ENCODE results near the gene PFN3.

PFN3 gene, protein sequence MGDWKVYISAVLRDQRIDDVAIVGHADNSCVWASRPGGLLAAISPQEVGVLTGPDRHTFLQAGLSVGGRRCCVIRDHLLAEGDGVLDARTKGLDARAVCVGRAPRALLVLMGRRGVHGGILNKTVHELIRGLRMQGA

DNA sequence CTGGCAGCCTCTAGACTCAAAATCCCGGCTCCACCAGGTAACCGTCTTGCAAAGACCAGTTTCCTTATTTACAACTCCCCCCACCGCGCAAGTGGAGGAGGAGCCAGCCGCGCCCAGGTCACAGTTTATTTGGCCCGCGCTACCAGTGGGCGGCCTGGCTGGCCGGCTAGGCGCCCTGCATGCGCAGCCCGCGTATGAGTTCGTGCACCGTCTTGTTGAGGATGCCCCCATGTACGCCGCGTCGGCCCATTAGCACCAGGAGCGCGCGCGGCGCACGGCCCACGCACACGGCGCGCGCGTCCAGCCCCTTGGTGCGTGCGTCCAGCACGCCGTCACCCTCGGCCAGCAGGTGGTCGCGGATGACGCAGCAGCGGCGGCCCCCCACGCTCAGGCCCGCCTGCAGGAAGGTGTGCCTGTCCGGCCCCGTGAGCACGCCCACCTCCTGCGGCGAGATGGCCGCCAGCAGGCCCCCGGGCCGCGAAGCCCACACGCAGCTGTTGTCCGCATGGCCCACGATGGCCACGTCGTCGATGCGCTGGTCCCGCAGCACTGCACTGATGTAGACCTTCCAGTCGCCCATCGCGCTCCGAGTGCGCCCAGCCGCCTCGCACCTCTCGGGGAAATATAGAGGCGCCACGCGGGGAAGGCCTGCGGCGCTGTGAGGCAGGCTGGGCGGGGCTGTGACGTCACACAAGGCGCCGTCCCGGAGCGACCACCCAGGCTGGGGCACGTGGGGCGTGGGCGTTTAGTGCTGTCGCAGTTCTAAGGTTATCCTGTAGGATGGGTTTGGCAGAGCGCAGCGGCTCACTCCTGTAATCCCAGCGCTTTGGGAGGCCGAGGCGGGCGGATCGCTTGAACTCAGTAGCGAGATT lies at the start of gene PFN3:
PFN3 (minus strand) TSS at position 665 of the 872 bp plus-strand sequence; CDS start at position 580, 85 bp downstream.
- DNase-seq = no peak

DNA sequence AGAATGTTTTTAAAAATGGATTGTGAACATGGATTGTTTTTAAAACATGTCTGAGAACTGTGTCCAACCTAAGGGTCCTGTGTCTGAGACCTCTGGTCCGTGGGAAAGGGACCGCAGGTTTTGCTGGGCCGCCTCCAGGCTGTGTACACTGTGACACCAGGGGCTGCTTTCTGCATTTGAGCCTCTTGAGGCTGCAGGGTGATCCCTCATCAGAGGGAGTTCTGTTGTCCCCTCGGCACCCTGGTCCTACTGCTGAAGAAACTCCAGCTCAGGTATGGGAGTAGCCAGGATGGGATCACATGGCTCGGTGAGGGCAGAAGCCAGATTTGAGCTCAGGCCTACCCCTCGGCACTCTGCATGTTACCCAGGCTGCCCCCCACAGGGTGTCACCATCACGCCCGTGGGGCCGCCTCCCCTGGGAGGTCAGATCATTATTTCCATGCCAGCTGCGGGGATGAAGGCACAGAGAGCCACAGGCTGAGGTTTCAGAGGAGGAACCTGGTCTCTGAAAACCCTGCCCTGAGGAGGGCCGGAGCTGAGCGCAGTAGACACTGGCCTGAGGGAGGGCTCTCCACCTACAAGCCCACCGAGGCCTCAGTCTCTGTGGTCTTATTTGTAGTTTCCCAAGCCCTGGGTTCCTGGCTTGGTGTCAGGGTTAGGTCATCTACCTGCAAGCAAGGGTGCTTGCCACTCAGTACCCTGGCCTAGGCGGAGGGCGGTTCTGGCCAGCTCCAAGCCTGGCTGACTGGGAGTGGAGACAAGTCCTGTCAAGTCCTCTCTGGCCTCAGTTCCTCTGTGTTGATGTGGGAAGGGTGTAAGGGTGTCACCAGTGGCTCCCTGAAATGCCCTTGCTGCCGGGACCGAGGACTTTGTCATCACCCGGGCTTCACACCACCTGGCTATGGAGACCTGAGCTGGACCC lies 48.9 kb upstream of the PFN3 start:
- no peak for DNase-seq

GRCh38 chr5:177448244-177448950 lies 47.9 kb upstream of the PFN3 start:
- DNase-seq = no peak

DNA sequence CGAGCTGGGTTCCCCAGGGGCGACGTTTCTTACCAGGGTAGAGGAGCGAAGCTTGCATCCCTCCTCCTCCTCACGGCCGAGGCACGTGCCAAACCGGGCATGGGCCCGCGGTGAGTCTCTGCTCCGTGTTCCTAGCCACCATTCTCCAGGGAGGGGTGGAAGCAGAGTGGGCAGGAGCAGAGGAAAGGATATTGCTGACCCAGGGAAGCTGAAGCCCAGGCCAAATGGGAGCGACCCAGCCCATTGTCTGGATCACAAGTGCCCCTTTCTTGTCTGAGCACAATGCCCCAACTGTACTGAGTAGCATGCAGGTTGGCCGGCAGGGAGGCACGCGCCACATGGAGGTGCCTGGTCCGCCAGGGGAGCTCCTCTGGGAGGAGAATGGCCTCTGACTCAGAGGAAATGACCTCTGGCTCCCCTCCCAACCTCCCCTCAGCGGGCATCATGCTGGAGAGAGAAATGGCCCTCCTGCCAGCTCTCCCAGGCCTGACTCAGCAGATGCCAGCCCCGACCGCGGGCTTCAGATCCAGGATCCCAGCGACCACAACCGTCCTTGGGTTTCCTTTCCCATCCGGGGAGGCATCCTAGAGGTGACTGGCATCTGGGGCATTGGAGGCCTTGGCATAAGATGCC lies 47.3 kb upstream of the PFN3 start:
- DNase-seq = no peak

GRCh38 chr5:177447066-177447610 lies 46.7 kb upstream of the PFN3 start:
- DNase-seq = peak; percentile 56

DNA sequence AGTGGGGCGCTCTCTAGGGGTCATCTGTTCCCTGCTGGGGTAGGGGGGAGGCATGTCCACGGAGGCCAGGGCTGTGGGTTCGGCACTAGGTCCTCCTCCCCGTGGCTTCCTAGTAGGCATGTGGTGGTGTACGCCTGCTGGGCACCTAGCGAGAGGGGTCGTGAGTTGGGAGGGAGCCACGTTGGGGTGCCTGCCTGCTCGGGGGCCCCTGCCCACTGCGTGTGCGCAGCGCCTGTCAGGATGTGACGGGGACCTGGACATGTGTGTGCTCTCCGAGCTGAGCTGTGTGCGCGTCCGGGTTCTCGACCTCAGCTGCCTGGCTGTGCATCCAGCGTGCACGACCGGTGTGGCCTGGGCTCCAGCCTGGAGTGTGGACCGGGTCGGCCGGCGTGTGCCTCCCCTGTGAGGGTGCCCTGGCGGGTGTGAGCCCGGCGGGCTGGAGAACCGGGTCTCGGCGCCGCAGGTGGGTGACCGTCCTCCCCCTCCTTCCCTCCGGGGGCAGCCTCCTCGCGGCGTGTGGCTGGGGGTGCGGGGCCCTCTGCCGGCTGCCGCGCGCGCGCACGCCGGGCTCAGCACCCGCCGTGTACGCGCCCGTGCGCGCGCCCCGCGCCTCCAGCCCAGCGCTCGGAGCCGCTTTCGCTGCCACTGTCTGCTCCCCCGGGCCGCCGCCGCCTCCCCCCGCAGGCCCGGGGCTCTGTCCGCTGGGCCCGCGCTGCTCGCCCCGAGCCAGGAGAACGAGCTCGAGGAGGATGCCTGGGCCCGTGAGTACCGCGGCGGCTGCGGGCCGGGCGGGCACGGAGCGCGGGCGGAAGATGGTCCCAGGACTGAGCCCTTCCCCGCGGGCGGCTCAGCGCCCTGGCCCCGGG lies 46.0 kb upstream of the PFN3 start, which contains the start of gene PRR7:
PRR7 (plus strand) TSS at position 615 of the 866 bp plus-strand sequence. CDS start 8,254 bp downstream, outside the sequence.
- peak; percentile 67 for DNase-seq

GRCh38 chr5:177445917-177446199 lies 45.4 kb upstream of the PFN3 start:
- DNase-seq = no peak

- DNase-seq = no peak
Observed at GRCh38 chr5:177445052-177445916, 44.8 kb upstream of the PFN3 start.

DNA sequence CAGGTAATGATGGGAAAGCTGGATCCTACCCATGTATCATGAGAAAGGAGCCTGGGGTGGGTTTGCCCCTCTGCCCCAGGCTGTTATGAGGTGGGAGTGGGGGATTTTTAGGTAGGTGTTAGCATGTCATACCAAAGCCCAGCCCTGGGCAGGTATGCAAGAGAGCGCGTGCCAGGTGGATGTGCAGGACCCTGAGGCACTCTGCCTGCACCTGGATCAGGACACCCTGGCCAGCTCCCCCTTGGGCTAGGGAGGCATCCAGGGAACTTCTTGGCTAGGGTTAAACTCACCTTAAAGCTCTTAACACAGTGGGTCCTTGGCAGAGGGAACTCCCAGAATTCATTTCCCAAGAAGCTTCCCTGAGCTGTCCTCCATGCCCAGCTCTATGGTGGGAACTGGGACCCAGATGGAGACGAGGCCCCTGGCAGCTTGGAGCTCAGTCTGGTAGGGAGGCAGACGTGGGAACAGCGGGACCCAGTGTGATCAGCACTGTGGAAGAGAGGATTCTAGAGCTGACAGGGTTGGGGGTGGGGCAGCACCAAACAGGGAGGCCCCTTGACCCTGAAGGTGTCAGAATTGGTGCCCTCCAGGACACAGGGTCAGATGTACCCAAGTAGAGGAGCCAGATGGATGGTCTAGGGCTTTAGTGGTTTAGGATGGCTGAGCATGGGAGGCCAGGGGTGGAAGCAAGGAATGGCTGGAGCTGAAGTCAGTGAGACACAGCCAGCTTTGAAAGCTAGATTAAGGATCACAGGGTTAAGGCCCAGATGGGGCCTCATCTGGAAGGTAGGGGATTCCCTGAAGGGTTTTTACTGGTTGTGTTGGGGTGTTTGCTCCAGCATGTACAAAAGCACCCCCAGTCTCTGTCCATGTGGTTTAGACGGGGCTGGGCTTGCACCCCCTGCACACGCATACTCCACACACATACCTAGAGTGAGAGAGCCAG lies 43.9 kb upstream of the PFN3 start:
- DNase-seq = no peak

GRCh38 chr5:177443144-177443983 lies 42.9 kb upstream of the PFN3 start:
- no peak for DNase-seq

DNA sequence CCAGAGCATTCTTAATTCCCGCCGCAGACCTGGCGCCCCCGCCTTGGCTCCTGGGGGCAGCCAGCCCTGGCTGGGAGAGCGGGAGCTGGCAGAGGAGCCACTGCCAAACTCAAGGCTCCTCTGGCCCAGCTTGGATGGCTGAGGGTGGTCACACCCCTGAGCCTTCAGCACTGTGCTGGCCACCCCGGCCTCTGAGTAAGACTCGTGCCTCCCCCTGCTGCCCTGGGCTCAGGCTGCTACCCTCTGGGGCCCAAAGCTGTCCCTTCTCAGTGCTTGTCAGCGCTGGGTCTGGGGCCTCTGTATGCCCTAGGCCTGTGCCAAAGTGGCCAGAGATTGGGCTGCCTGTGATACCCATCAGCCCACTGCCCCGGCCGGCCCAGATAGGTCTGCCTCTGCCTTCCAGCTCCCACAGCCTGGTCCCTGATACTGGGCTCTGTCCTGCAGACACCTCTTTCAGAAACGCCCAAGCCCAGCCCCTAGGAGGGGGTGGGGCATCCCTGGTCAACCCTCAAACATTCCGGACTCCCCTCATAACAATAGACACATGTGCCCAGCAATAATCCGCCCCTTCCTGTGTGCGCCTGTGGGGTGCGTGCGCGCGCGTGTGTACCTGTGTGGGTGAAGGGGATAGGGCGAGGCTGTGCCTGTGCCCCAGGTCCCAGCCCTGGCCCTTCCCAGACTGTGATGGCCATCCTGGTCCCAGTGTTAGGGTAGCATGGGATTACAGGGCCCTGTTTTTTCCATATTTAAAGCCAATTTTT lies 41.8 kb upstream of the PFN3 start:
- no peak for DNase-seq

- DNase-seq = no peak
Observed at GRCh38 chr5:177440990-177441780, 40.7 kb upstream of the PFN3 start.

- no peak for DNase-seq
Observed at GRCh38 chr5:177440211-177440989, 39.9 kb upstream of the PFN3 start.

GRCh38 chr5:177439518-177440053 lies 39.1 kb upstream of the PFN3 start:
- no peak for DNase-seq

GRCh38 chr5:177438468-177438867 lies 38.0 kb upstream of the PFN3 start:
- DNase-seq = no peak

Measured in activated effector memory CD4-positive, alpha-beta T cell treated with Interleukin-2 at 50 U/mL for 16 hours (primary cell).